H1 (cell line): ENCODE data around the gene KRTAP10-2. TPM values are rescaled to one million over a fixed set of nuclear protein-coding genes. Genes with fewer than 3 reads are reported as not detected.

Experiments used
- ASH2L ChIP-seq: fragments of 200-600, 300-600 bp; sonication (generic); IDR thresholded peaks from one replicate; pipeline ENCODE4 v1.7.1; 2017; ENCODE audit warnings: low read length
- CBX5 ChIP-seq: fragments of 300-800, 300-1000 bp; sonication (generic); IDR thresholded peaks from 2 replicates; pipeline ENCODE4 v1.7.1; 2016; ENCODE audit warnings: antibody characterized with exemption, low read length, low read depth
- CHD7 ChIP-seq: fragments of 300-600 bp; sonication (generic); IDR thresholded peaks from 2 replicates; pipeline ENCODE4 v1.7.1; 2012; ENCODE audit warnings: low read length, moderate library complexity, mild to moderate bottlenecking, inconsistent platforms; ENCODE audit not compliant: insufficient replicate concordance
- CREB1 ChIP-seq: IDR thresholded peaks from 2 replicates; pipeline ENCODE4 v1.6.1; 2012; ENCODE audit warnings: inconsistent platforms
- E2F6 ChIP-seq: IDR thresholded peaks from 2 replicates; pipeline ENCODE4 v1.6.1; 2012; ENCODE audit warnings: inconsistent platforms
- JUN ChIP-seq: IDR thresholded peaks from 2 replicates; pipeline ENCODE4 v1.6.1; 2011; ENCODE audit warnings: low read depth, mild to moderate bottlenecking, improper control_type of control experiment, low read length
- KDM5A ChIP-seq: fragments of 200-600 bp; IDR thresholded peaks from 2 replicates; pipeline ENCODE4 v1.7.1; 2012; ENCODE audit warnings: mild to moderate bottlenecking, low read length, inconsistent platforms, mixed read lengths
- NRF1 ChIP-seq: IDR thresholded peaks from 2 replicates; pipeline ENCODE4 v1.6.1; 2011; ENCODE audit warnings: mild to moderate bottlenecking, low read depth, low read length, improper control_type of control experiment
- POU5F1 ChIP-seq: IDR thresholded peaks from 2 replicates; pipeline ENCODE4 v1.6.1; 2011; ENCODE audit warnings: low read depth, mild to moderate bottlenecking, low read length, moderate library complexity
- TAF7 ChIP-seq: optimal IDR thresholded peaks from 2 replicates; pipeline ENCODE3; 2011; ENCODE audit warnings: low read depth, mild to moderate bottlenecking, inconsistent platforms, low read length, moderate library complexity, borderline replicate concordance
- polyA plus RNA-seq, 7 experiments: library from polyadenylated mRNA; depleted of rRNA in 3 of 7; stranded (reverse) in 5 of 7; unstranded in 2 of 7; fragments of >200 nt in 5 of 7; fragments of 200-250 nt in 2 of 7; gene quantifications; 1 replicate in 5 of 7; 2 replicates in 1 of 7; 4 replicates in 1 of 7; pipeline versions ENCODE4 v1.2.1 to v1.2.3, GENCODE V29; 2011 to 2013; ENCODE audit warnings: missing spikeins in 2 of 7, mixed read lengths in 2 of 7
- total RNA-seq: library from RNA; stranded (reverse); fragmentation: NEBNext Ultra II Directional; extraction: Animal tissue kit (Norgen Biotek cat#: 25700); gene quantifications from 2 replicates; pipeline ENCODE4 v1.2.1, GENCODE V29; 2021

Gene KRTAP10-2
- total and polyA plus RNA-seq, 2 of the 8 experiments (the other 6 are each of a cell fraction or from before 2014, with no cell fraction given) = 0.11 TPM; not detected in 1

- no peak for TF ChIP-seq NRF1
- no peak for TF ChIP-seq E2F6
- TF ChIP-seq CREB1 = no peak
- no peak for TF ChIP-seq CBX5
- no peak for TF ChIP-seq CHD7
- TF ChIP-seq KDM5A = no peak
- TF ChIP-seq TAF7 = no peak
- TF ChIP-seq POU5F1 = no peak
- TF ChIP-seq ASH2L = no peak
- TF ChIP-seq JUN = no peak
Observed at GRCh38 chr21:44592446-44593311, 41.4 kb upstream of the KRTAP10-2 start, which contains the start of gene KRTAP10-6 (continued).
